GM19468 (cell line): ENCODE results near the gene CFAP161.

Source experiments
- ATAC-seq: cut with Tn5 transposase; IDR thresholded peaks from one replicate; pipeline ENCODE4 v1.9.1; 2021; ENCODE audit warnings: mild to moderate bottlenecking, moderate library complexity, moderate number of reproducible peaks; ENCODE audit not compliant: unreplicated experiment; ENCODE audit errors: extremely low read depth

CFAP161 gene, protein sequence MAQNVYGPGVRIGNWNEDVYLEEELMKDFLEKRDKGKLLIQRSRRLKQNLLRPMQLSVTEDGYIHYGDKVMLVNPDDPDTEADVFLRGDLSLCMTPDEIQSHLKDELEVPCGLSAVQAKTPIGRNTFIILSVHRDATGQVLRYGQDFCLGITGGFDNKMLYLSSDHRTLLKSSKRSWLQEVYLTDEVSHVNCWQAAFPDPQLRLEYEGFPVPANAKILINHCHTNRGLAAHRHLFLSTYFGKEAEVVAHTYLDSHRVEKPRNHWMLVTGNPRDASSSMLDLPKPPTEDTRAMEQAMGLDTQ

GRCh38 chr15:81133782-81134461 lies at the start of gene CFAP161:
CFAP161 (plus strand) TSS chr15:81134270; CDS start chr15:81134330, 60 bp downstream.
- ATAC-seq = no peak

GRCh38 chr15:81084716-81085115 lies 49.4 kb upstream of the CFAP161 start:
- no peak for ATAC-seq

DNA sequence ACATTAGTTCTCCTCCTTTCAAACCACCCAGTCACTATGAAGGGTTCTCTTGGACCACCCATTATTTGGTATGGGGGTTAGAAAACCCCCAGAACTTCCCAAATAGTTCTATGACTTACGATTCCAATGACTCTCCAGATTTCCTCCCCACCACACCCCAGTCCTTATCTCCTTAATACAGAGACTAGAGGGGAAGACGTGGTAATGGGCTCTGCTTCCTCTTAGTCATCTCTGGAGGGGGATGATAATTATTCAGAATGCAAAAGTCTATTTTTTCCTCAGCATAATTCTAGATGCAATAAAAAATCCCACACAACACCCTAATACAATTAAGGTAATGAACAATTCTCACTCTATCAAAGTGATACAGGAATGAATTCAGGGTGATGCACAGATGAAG lies 48.9 kb upstream of the CFAP161 start:
- ATAC-seq = no peak

- ATAC-seq = no peak
Observed at GRCh38 chr15:81085898-81086297, 48.2 kb upstream of the CFAP161 start.

GRCh38 chr15:81087066-81087465 lies 47.0 kb upstream of the CFAP161 start:
- ATAC-seq = no peak

- no peak for ATAC-seq
Observed at GRCh38 chr15:81087694-81088093, 46.4 kb upstream of the CFAP161 start.

- no peak for ATAC-seq
Observed at GRCh38 chr15:81088470-81089013, 45.5 kb upstream of the CFAP161 start.

DNA sequence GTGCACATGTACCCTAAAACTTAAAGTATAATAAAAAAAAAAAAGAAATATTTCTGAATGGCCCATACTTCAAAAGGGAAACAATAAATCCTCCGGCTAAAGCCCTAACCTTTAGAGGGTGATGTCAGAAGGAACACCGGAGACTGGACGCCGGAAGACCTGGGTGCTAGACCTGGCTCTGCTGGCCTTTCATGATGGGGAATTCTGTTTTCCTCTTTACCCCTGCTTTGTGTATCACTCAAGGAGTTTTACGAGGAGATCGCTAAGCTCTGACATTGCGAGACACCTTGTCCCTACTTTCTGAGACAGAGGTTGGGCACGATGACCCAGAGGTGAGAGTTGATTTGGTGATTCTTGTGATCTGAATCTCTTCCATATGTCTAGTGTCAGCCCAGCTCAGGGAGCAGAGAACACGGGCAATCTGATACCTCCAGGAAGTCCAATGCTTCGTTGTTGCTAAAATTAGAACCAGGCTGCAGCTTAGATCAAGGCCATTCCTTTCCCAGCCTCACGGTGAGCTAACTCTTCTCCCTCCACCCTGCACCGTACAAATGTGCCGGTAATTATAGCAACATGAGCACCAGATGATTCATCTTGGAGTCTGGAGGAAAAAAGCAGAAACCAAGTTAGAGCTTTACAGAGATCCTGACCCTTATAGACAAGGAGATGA lies 42.0 kb upstream of the CFAP161 start:
- ATAC-seq = no peak

DNA sequence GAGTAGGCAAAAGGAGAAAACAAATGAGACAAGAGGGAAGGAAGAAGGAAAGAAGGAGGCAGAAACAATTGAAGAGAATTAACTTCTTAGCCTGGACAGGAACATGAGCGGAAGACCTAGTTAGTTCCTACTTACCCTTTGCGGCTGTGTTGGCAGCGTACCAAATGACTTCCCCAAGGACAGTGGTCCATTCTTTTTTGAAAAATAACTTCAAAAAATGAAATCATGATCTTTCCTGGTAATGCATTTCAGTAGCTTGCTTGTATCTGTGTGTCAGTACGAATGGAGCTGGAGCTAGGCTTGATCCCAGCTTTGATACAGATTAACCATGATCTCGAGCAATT lies 41.5 kb upstream of the CFAP161 start:
- no peak for ATAC-seq

- ATAC-seq = no peak
Observed at GRCh38 chr15:81093961-81094360, 40.1 kb upstream of the CFAP161 start.

DNA sequence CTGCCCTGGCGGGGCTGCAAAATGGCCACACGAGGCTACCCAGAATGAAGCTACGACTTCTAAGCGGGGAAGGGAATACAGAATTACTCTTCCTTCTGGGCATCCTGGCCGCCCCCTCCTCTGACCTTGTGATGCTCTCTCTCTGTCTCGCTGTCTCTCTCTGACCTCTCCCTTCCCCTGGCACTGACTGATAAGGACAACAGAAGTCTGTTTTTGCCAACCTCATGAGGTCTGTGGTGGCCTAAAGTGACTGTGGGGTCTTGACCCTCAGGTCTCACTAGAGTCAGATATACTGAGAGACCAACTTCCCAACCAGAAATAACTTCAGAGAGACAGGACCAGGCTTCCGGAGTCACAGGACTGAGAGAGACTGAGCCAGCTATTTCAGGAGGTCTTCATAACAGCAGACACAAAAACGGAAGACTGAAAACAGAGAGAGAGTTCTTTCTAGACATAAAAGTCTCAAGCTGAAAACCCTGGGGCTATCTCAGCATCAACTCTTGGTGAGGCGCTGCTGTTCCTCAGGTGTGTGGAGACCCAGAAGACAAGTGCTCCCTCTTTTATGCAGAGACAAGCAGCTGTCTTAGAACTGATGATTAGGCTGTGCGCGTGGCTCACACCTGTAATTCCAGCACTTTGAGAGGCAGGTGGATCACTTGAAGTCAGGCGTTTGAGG lies 38.2 kb upstream of the CFAP161 start:
- no peak for ATAC-seq

- no peak for ATAC-seq
Observed at GRCh38 chr15:81096398-81096797, 37.7 kb upstream of the CFAP161 start.

DNA sequence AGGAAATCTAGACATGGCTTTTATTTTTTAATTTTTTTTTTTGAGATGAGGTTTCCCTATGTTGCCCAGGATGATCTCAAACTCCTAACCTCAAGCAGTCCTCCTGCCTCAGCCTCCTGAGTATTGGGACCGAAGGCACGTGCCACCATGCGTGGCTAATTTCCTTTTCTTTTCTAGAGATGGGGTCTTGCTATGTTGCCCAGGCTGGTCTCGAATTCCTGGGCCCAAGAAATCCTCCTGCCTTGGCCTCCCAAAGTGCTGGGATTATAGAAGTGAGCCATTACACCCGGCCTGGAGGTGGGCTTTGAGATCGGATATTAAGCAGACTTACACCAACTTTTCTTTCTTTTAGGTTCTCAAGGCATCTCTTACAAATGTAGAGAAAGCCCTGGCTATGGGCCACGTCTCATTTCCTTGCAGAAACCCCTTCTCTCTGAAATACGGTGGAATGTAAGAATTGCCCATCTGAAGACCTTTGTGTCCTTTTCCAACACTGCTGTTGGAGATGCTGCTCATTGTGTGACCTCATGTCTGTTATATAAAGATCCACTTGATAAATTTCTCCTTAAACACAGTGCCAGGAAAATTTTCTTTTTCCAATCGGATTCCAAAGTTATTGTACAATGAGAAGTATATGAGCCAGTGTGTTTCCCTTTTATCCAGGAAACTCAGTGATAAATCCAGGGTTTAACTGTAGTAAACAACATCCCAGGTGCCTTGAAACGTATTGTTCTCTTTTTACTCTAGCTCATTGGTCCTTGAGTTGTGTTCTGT lies 36.8 kb upstream of the CFAP161 start:
- no peak for ATAC-seq

DNA sequence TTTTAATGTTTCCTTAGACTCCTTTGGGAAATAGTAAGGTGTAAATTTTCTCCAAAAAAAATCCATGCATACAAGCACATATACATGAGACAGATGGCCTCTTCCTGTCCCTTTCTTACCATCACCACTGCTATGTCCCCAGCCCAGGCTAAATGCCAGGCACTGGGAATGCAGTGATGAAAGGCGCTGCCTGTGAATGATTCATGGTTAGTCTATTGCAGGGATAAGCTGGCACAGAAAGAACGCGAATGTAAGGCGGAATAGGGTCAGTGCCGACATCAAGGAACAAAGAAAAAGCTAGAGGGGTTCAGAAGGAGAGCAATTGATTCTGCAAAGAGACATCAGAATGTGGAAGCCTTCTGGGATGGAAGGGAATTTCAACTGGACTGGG lies 36.2 kb upstream of the CFAP161 start:
- ATAC-seq = no peak

DNA sequence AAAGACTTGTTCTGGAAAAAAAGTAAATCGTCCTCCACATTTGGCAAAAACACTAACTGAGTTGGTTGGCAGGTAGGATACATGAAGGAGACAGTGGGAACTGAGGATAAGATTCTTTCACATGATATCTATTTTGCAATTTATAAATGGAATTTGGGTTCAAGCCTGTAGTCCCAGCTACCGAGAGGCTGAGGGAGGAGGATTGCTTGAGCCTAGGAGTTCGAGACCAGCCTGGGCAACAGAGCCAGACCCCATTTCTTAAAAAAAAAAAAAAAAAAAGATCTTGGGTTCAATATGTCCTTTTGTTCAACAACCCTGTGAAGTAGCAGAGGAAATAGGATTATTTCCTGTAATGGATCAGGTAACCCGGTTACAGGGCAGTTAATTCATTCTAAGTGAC lies 35.7 kb upstream of the CFAP161 start:
- no peak for ATAC-seq

DNA sequence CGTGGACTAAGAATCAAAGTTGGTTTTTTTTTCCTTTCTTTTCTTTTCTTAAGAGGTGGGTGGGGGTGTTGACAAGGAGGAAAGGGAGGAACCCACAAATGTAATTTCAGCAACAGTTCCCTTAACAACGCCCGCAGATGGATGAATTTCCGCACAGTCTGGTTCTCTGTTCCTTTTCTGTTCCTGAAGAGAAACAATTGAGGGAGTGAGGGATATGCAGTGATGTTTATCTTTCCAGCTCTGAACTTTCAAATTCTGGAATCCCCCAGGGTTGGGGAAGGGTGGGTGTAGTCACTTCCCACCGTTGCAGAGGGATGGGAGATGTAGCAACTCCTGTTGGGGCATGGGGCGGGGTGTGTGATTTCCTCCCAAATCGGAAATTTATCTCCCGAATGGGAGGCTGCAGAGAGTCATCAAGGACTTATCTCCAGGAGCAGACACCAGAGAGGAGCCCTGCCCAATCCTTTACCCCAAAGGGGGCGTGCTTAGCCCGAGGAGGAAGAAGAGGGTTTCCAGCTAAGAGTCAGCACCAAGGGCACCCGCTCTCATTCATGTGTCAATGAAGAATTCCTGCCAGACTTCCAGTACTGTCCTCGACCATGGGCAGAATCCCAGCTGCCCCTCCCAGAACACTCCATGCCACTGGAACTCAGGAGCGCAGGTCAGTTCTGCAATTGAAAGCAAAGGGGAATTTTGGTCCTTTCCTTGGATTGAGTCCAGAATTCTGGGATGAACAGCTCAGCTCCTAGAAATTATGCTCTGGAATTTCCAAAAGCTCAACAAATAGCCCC lies 35.0 kb upstream of the CFAP161 start:
- ATAC-seq = no peak

- no peak for ATAC-seq
Observed at GRCh38 chr15:81101894-81102815, 31.9 kb upstream of the CFAP161 start.

DNA sequence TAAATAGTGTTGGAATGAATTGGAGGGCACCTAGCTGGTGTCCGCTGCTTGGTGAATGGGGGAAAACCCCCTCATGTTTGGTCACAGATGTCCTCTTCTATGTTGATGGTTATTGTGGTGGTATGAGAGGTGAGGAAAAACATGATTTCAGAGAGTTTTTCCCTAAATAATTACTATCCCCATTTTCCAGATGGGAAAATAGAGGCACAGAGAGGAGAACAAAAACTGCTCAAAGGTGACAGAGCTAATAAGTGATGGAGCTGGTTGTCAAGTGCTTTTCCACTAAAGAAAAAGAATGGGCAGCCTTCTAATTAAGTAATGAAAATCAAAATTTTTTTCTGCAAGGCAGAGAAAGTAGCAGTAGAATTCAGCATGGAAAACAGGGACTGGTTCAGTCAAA lies 30.2 kb upstream of the CFAP161 start:
- ATAC-seq = no peak
